ENCODE data around the gene PTPN3.

The PTPN3 gene

DNA sequence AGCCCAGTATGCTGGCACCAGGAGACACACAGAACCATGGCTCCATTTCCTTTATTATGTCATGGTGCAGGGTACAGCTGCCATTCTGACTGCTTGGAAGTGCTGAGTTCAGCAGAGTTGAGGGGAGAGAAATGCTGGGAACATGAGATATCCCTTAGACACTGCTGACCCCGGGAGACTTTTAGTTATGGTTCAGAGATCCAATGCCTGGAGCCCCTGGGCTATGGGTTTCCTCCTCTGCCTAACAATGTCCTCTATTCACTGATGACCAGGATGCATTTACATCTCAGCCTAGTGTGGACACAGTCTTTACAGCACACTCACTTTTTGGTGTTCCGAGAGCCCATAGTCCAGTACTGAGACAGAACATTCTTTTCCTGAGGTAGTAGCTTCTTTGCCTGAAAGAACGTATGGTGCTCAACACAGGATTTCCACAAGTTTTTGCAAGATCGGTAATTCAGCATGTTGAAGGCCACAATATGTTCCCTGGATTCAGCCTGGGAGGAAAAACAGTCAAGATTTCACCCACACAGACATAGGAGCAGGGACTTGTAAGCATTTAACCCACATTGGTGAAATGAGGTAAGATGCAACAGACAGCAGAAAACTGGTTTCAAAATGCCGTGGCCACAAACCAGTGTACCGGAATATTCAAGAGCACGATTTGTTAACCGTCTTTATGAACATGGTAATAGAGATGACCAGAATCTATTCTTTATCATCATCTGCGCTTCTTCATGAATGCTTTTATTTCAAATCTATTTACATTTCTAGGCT is 71.3 kb downstream of the PTPN3 start:
- TF ChIP-seq TAF1 (IDR thresholded peaks at IDR 0.05; ENCODE audit: low read depth): no peak
- TF ChIP-seq, protein P1, sequence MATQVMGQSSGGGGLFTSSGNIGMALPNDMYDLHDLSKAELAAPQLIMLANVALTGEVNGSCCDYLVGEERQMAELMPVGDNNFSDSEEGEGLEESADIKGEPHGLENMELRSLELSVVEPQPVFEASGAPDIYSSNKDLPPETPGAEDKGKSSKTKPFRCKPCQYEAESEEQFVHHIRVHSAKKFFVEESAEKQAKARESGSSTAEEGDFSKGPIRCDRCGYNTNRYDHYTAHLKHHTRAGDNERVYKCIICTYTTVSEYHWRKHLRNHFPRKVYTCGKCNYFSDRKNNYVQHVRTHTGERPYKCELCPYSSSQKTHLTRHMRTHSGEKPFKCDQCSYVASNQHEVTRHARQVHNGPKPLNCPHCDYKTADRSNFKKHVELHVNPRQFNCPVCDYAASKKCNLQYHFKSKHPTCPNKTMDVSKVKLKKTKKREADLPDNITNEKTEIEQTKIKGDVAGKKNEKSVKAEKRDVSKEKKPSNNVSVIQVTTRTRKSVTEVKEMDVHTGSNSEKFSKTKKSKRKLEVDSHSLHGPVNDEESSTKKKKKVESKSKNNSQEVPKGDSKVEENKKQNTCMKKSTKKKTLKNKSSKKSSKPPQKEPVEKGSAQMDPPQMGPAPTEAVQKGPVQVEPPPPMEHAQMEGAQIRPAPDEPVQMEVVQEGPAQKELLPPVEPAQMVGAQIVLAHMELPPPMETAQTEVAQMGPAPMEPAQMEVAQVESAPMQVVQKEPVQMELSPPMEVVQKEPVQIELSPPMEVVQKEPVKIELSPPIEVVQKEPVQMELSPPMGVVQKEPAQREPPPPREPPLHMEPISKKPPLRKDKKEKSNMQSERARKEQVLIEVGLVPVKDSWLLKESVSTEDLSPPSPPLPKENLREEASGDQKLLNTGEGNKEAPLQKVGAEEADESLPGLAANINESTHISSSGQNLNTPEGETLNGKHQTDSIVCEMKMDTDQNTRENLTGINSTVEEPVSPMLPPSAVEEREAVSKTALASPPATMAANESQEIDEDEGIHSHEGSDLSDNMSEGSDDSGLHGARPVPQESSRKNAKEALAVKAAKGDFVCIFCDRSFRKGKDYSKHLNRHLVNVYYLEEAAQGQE (IDR thresholded peaks at IDR 0.05; ENCODE audit: low read depth): no peak
- no peak for TF ChIP-seq CREB1 (IDR thresholded peaks at IDR 0.05; ENCODE audit: low read depth)
- no peak for TF ChIP-seq RAD21 (IDR thresholded peaks at IDR 0.05; ENCODE audit: low read depth)
- TF ChIP-seq YY1 (IDR thresholded peaks at IDR 0.05; ENCODE audit: low read depth): no peak
- TF ChIP-seq USF1 (IDR thresholded peaks at IDR 0.05): no peak
- TF ChIP-seq TCF12 (IDR thresholded peaks at IDR 0.05; ENCODE audit: low read depth): no peak
- no peak for TF ChIP-seq FOXM1 (IDR thresholded peaks at IDR 0.05; ENCODE audit: borderline replicate concordance, low read depth)
- no peak for TF ChIP-seq CEBPB (IDR thresholded peaks at IDR 0.05)
- no peak for TF ChIP-seq EGR1 (IDR thresholded peaks at IDR 0.05)
- TF ChIP-seq TEAD4 (IDR thresholded peaks at IDR 0.05): no peak
- TF ChIP-seq NFIC (IDR thresholded peaks at IDR 0.05): no peak
- TF ChIP-seq, protein P2, sequence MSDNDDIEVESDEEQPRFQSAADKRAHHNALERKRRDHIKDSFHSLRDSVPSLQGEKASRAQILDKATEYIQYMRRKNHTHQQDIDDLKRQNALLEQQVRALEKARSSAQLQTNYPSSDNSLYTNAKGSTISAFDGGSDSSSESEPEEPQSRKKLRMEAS (IDR thresholded peaks at IDR 0.05): no peak

DNA sequence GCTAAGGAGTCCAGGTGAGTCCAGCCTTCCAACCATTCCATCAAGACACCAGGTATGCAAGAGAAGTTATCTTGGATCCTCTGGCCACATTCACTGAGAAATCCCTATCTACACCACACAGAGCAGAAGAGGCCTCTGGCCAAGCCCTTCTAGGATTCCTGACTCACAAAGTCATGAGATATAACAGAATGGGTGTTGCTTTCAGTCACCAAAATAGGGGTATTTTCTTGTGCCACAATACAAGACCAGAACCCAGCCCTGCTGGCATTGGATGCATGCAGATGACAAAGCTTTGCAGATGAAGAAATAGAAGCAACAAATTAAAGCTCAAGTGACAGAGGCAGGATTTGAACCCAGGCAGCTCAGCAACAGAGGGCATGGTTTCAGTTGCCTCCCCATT is 73.5 kb downstream of the PTPN3 start:
- TF ChIP-seq FOXM1 (IDR thresholded peaks at IDR 0.05; ENCODE audit: borderline replicate concordance, low read depth) (no peak), TAF1 (IDR thresholded peaks at IDR 0.05; ENCODE audit: low read depth) (no peak), RAD21 (IDR thresholded peaks at IDR 0.05; ENCODE audit: low read depth) (no peak), TCF12 (IDR thresholded peaks at IDR 0.05; ENCODE audit: low read depth) (no peak), EGR1 (IDR thresholded peaks at IDR 0.05) (no peak), USF1 (IDR thresholded peaks at IDR 0.05) (no peak), YY1 (IDR thresholded peaks at IDR 0.05; ENCODE audit: low read depth) (no peak)
- TF ChIP-seq, protein P1 (IDR thresholded peaks at IDR 0.05; ENCODE audit: low read depth): no peak
- TF ChIP-seq, protein P2 (IDR thresholded peaks at IDR 0.05): no peak

DNA sequence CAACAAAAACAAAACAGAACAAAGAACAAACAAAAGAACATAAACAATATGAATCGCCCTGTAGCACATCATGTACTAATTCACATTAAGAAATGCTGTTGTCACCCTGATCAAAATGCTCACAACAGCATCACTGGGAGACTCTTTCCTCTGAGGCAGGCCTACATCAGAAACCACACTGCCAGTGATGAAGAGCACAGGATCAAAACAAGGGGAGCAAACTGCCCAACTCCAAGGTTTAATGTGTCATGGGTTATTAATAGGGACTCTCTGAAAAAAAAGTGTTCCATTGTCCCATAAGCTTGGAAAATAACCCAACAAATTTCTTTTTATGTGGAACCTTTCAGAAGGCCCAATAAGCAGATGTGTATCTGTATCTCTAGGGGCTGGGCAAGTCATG is 74.2 kb downstream of the PTPN3 start:
- no peak for TF ChIP-seq ZBTB7A (IDR thresholded peaks at IDR 0.05; ENCODE audit: low read depth)
- TF ChIP-seq NFIC (IDR thresholded peaks at IDR 0.05): no peak
- no peak for TF ChIP-seq CREB1 (IDR thresholded peaks at IDR 0.05; ENCODE audit: low read depth)
- no peak for TF ChIP-seq CEBPB (IDR thresholded peaks at IDR 0.05)
- no peak for TF ChIP-seq RAD21 (IDR thresholded peaks at IDR 0.05; ENCODE audit: low read depth)
- no peak for TF ChIP-seq EGR1 (IDR thresholded peaks at IDR 0.05)
- TF ChIP-seq TCF12 (IDR thresholded peaks at IDR 0.05; ENCODE audit: low read depth): no peak
- no peak for TF ChIP-seq TAF1 (IDR thresholded peaks at IDR 0.05; ENCODE audit: low read depth)

DNA sequence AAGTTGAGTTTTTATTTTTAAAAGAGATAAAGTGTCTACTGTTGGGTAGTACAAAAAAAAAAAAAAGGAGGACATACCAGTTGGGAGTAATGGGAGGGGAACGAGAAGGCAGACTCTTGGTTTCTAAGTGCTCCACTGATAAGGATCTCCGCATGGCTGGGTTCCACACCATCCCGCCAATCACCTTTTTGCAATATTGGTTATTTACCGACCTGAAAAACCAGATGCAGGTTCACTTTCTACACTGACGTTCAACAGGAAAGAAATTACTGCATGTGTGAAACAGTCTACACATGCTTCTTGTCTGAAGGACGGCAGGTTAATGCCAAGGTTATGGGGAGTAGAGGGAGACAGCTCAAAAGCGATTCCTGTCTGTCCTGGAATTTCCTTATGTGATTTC is 75.5 kb downstream of the PTPN3 start:
- TF ChIP-seq USF1 (IDR thresholded peaks at IDR 0.05): no peak
- TF ChIP-seq EGR1 (IDR thresholded peaks at IDR 0.05): no peak
- no peak for TF ChIP-seq NFIC (IDR thresholded peaks at IDR 0.05)
- TF ChIP-seq ZBTB7A (IDR thresholded peaks at IDR 0.05; ENCODE audit: low read depth): no peak
- TF ChIP-seq, protein P2 (IDR thresholded peaks at IDR 0.05): no peak
- no peak for TF ChIP-seq RAD21 (IDR thresholded peaks at IDR 0.05; ENCODE audit: low read depth)
- TF ChIP-seq FOXM1 (IDR thresholded peaks at IDR 0.05; ENCODE audit: borderline replicate concordance, low read depth): no peak
- TF ChIP-seq, protein P1 (IDR thresholded peaks at IDR 0.05; ENCODE audit: low read depth): no peak
- TF ChIP-seq TAF1 (IDR thresholded peaks at IDR 0.05; ENCODE audit: low read depth): no peak
- no peak for TF ChIP-seq EP300 (IDR thresholded peaks at IDR 0.05; ENCODE audit: borderline replicate concordance)
- no peak for TF ChIP-seq TEAD4 (IDR thresholded peaks at IDR 0.05)
